Measurements from ENCODE around the gene PPP1R3F.

The PPP1R3F gene

DNA sequence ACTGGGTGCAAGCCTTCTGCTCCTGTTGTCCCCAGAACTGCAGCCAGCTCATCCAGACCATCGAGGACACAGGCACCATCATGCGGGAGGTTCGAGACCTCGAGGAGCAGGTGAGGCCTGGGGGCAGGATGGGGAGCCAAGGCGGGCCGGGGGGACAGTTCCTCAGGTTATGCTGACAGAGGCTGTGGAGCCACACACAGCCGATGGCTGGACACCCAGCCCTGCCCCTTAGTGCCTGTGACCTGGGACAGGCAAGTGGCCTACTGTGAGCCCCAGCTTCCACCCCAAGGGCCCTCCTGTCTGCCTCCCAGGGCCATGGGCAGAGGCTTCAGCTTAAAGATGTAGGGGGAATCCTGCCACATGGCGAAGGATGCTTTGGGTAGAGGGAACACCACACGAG lies 20.0 kb upstream of the PPP1R3F start:
- Histone ChIP-seq H3K4me1 (ENCODE audit: insufficient read depth, low read length) (no peaks in the 10 kb centered on the region), H3K4me3 (ENCODE audit: low read depth in 1 of 2, low read length in 2 of 2) (no peak overlapping the region), H3K27me3 (ENCODE audit: control insufficient read depth in 1 of 2, insufficient read depth in 2 of 2, low read length in 2 of 2) (no peaks in the 10 kb centered on the region), H3K27ac (ENCODE audit: low read depth, low read length) (no peak overlapping the region), H3K9me3 (ENCODE audit: low read length) (no peaks in the 10 kb centered on the region), H3K9ac (ENCODE audit: low read length) (no peak overlapping the region), H3K36me3 (ENCODE audit: insufficient read depth, low read length) (peaks cover 10% of the 10 kb centered on the region)

DNA sequence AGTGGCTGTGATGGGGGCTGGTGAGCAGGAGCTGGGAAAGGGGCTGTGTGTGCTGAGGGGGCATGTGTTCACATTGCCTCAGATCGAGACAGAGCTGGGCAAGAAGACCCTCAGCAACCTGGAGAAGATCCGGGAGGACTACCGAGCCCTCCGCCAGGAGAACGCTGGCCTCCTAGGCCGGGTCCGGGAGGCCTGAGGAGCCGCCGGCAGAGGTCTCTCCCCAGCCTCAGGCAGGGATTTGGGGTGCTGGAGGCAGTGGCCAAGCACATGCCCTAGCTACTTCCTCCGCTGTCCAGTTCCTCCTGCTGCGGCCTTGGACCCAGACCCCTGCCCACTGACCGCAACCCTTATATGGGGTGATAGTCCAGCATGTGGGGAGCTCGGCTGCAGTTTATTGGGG lies 19.5 kb upstream of the PPP1R3F start:
- H3K36me3 ChIP-seq (ENCODE audit: insufficient read depth, low read length) = peaks cover 10% of the 10 kb centered on the region
- H3K27me3 ChIP-seq (ENCODE audit: control insufficient read depth in 1 of 2, insufficient read depth in 2 of 2, low read length in 2 of 2) = no peaks in the 10 kb centered on the region
- no peaks in the 10 kb centered on the region for H3K9me3 ChIP-seq (ENCODE audit: low read length)
- no peak overlapping the region for H3K4me3 ChIP-seq (ENCODE audit: low read depth in 1 of 2, low read length in 2 of 2)
- no peaks in the 10 kb centered on the region for H3K4me1 ChIP-seq (ENCODE audit: insufficient read depth, low read length)
- no peak overlapping the region for H3K9ac ChIP-seq (ENCODE audit: low read length)
- H3K27ac ChIP-seq (ENCODE audit: low read depth, low read length) = no peak overlapping the region

DNA sequence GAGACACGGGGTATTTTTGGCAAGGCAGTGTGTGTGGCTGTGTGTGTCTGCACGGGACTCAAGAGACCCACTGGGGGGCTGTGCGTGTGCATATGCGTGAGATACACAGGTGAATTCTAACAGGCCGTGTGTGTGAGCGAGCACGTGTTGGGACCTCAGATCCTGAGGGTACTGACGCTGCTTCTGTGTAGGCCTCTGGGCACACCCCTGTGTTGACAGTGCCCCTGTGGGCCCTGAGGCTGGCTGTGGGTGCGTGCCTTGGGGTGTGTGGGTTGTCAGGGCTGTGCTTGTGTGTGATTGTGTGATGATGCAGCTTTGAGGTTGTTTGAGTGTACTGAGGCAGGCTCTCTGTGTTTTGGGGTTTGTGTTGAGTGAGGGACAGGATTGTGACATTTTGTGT lies 19.0 kb upstream of the PPP1R3F start:
- H3K36me3 ChIP-seq (ENCODE audit: insufficient read depth, low read length) = peaks cover 10% of the 10 kb centered on the region
- no peaks in the 10 kb centered on the region for H3K4me1 ChIP-seq (ENCODE audit: insufficient read depth, low read length)
- no peak overlapping the region for H3K9ac ChIP-seq (ENCODE audit: low read length)
- H3K27ac ChIP-seq (ENCODE audit: low read depth, low read length) = no peak overlapping the region
- no peaks in the 10 kb centered on the region for H3K27me3 ChIP-seq (ENCODE audit: control insufficient read depth in 1 of 2, insufficient read depth in 2 of 2, low read length in 2 of 2)
- H3K9me3 ChIP-seq (ENCODE audit: low read length) = no peaks in the 10 kb centered on the region
- no peak overlapping the region for H3K4me3 ChIP-seq (ENCODE audit: low read depth in 1 of 2, low read length in 2 of 2)

DNA sequence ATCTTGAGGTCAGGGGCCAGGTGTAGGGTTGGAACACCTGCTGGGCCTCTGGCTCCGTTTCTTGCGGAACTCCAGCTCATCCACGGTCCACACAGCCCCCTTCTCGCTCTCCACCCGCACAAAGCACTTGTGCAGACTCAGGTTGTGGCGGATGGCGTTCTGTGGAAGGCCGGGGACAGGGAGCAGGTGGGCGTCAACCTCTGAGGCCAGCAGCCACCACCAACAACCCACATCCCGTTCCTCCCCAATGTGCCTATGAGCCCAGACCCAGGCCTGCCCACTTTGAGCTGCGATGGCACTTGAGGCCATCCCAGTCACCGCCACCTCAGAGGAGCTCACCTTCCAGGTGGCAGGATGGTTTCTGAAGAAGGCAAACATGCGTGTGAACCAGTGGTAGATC lies 18.3 kb upstream of the PPP1R3F start:
- Histone ChIP-seq H3K27ac (ENCODE audit: low read depth, low read length) (no peak overlapping the region), H3K36me3 (ENCODE audit: insufficient read depth, low read length) (peaks cover 6% of the 10 kb centered on the region), H3K4me3 (ENCODE audit: low read depth in 1 of 2, low read length in 2 of 2) (no peak overlapping the region), H3K4me1 (ENCODE audit: insufficient read depth, low read length) (no peaks in the 10 kb centered on the region), H3K9ac (ENCODE audit: low read length) (no peak overlapping the region), H3K27me3 (ENCODE audit: control insufficient read depth in 1 of 2, insufficient read depth in 2 of 2, low read length in 2 of 2) (no peaks in the 10 kb centered on the region), H3K9me3 (ENCODE audit: low read length) (no peaks in the 10 kb centered on the region)

DNA sequence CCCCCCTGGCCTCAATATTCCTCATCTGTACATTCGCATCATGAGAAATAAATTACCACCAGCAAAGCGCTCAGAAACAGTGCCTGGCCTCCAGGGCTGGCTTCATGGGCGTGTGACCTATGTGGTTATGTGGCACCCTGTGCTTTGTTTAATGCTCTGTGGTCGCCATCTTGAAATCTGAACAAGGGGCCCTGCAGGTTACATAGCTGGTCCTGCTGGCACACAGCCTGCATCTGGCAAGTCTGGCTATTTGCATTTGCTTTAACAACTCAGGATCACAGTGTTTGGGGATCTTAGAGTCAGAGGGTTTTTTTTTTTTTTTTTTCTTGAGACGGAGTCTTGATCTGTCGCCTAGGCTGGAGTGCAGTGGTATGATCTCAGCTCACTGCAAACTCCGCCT lies 15.0 kb upstream of the PPP1R3F start:
- Histone ChIP-seq H3K36me3 (ENCODE audit: insufficient read depth, low read length) (no peaks in the 10 kb centered on the region), H3K9ac (ENCODE audit: low read length) (no peak overlapping the region), H3K27me3 (ENCODE audit: control insufficient read depth in 1 of 2, insufficient read depth in 2 of 2, low read length in 2 of 2) (peaks cover 0 to 7% of the 10 kb centered on the region in 2 donors)

DNA sequence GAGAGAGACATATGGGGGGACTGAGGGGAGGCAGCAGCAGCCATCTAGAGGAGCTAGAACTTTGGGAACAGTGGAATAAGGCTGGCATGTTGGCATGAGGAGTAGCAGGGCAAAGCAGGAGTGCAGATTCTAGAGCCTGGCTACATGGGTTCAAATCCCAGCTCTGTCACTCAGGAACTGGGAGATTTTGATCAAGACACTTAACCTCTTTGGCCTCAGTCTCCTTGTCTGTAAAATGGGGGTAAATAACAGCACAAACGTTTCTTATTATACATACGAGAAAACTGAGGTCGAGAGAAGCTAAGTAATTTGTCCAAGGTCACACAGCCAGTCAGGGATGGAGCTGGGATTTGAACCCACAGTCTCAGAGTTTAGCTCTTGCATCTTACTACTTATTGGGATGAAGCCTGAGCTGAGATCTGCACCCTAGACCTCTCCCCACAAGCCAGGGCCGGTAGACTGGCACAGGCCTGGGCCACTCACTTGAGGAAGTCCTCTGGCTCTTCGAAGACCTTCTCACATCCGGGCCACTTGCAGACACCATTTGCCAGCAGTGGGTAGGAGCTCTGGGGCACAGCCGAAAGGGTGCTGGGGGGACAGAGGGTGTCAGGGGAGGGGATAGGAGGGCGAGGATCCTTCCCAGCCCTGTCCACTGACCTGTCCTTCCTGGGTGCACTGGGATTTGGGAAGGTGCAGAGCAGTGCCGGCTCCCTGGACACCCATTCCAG lies 13.2 kb upstream of the PPP1R3F start:
- Histone ChIP-seq H3K4me3 (ENCODE audit: low read depth in 1 of 2, low read length in 2 of 2) (no peak overlapping the region), H3K4me1 (ENCODE audit: insufficient read depth, low read length) (no peaks in the 10 kb centered on the region), H3K27me3 (ENCODE audit: control insufficient read depth in 1 of 2, insufficient read depth in 2 of 2, low read length in 2 of 2) (peaks cover 0 to 7% of the 10 kb centered on the region in 2 donors), H3K9ac (ENCODE audit: low read length) (no peak overlapping the region), H3K36me3 (ENCODE audit: insufficient read depth, low read length) (no peaks in the 10 kb centered on the region), H3K9me3 (ENCODE audit: low read length) (no peaks in the 10 kb centered on the region), H3K27ac (ENCODE audit: low read depth, low read length) (no peak overlapping the region)

More for the DNA sequence above, 15.0 kb upstream of the PPP1R3F start:
- no peak overlapping the region for H3K4me3 ChIP-seq (ENCODE audit: low read depth in 1 of 2, low read length in 2 of 2)
- no peaks in the 10 kb centered on the region for H3K4me1 ChIP-seq (ENCODE audit: insufficient read depth, low read length)
- no peak overlapping the region for H3K27ac ChIP-seq (ENCODE audit: low read depth, low read length)
- H3K9me3 ChIP-seq (ENCODE audit: low read length) = no peaks in the 10 kb centered on the region

DNA sequence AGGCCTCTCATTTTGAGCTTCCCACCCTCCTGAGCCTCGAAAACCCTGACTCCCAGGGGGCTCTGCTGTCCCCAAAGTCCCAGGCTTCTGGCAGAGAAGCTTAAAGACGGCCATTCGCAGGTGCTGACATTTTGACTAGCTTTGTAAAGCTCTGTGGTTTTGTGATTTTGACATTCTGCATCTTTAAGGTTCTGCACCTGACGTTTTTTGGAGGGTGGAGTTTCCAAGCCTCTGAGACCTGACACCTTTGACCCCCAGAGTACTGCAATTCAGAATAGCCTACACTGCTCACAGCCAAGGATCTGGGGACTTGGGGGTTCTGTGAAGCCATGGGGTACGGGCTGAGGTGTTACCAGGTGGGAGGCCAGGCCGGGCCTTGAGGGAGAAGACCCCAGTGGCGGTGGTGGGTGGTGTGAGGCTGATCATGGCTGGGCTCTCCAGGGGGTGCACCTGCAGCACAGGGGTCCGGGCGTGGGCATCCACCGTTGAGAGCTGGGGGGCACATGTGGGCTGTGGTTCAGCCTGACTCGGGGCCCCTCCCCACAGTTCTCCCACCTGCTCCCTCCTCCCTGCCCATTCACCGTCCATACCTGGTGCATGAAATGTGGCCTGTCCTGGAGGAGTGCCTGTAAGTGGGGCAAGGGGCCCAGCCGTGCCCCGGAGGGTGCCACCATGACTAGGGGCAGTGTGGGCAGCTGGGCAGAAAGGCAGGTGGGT lies 12.4 kb upstream of the PPP1R3F start:
- Histone ChIP-seq H3K9me3 (ENCODE audit: low read length) (no peaks in the 10 kb centered on the region), H3K27me3 (ENCODE audit: control insufficient read depth in 1 of 2, insufficient read depth in 2 of 2, low read length in 2 of 2) (peaks cover 0 to 7% of the 10 kb centered on the region in 2 donors), H3K4me1 (ENCODE audit: insufficient read depth, low read length) (no peaks in the 10 kb centered on the region), H3K27ac (ENCODE audit: low read depth, low read length) (no peak overlapping the region), H3K36me3 (ENCODE audit: insufficient read depth, low read length) (no peaks in the 10 kb centered on the region), H3K4me3 (ENCODE audit: low read depth in 1 of 2, low read length in 2 of 2) (no peak overlapping the region), H3K9ac (ENCODE audit: low read length) (no peak overlapping the region)

DNA sequence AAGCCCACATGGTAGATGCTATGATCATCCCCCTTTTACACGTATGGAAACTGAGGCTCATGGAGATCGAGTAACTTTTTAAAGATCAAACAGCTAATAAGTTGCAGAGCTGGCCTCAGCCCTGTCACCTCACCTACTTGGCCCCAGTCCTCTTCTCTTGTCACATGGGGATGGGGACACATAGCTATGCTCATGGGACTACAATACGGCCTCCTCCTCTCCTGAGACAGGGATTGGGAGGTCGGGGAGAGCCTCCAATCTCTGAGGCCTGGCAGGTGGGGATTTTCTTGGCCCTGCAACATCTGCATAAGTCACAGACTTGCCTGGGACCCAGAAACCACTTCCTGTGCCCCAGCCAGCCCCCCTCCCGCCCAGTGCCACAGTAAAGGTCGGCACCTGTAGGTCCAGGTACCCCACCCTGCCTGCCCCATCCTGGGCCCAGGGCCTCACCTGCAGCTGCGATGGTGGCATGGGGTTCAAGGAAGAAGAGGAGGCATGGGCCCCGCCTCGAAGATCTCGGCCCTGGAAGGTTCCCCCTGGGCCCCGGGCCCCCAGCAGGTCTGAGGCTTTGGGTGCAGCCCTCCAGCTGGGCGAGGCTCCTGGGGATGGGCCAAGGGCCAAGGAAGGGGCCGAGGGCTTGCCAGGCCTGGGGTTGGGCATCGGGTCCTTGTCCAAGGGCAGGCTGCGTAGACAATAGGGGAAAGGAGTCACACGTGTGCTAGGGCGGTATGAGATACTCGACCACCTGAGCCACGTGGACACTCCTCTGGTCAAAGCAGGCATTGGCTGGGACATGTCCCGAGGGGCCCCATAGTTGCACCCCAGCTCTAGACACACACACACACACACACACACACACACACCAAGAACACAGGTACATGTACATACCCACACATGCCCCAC lies 11.5 kb upstream of the PPP1R3F start:
- H3K36me3 ChIP-seq (ENCODE audit: insufficient read depth, low read length) = no peaks in the 10 kb centered on the region
- no peak overlapping the region for H3K27ac ChIP-seq (ENCODE audit: low read depth, low read length)
- H3K4me1 ChIP-seq (ENCODE audit: insufficient read depth, low read length) = no peaks in the 10 kb centered on the region
- no peak overlapping the region for H3K9ac ChIP-seq (ENCODE audit: low read length)
- H3K9me3 ChIP-seq (ENCODE audit: low read length) = no peaks in the 10 kb centered on the region
- no peak overlapping the region for H3K4me3 ChIP-seq (ENCODE audit: low read depth in 1 of 2, low read length in 2 of 2)
- H3K27me3 ChIP-seq (ENCODE audit: control insufficient read depth in 1 of 2, insufficient read depth in 2 of 2, low read length in 2 of 2) = peaks cover 0 to 7% of the 10 kb centered on the region in 2 donors

DNA sequence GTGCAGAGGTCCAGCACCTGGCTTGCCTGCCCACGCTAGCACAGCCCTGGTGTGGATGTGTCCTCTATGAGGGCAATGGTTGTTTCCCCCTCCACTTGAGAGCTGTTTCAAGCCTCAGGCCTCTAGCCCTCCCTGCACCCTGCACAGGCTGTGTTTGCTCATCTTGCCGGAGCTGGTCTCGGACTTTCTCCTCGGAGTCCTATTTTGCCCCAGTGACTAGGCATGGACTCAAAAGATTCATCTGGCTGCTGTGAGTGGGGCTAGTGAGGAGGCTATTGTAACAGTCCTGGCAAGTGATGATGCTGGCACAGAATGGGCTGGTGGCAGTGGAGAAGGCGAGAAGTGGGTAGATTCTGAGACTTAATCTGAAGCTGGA lies 10.9 kb upstream of the PPP1R3F start:
- no peak overlapping the region for H3K27ac ChIP-seq (ENCODE audit: low read depth, low read length)

DNA sequence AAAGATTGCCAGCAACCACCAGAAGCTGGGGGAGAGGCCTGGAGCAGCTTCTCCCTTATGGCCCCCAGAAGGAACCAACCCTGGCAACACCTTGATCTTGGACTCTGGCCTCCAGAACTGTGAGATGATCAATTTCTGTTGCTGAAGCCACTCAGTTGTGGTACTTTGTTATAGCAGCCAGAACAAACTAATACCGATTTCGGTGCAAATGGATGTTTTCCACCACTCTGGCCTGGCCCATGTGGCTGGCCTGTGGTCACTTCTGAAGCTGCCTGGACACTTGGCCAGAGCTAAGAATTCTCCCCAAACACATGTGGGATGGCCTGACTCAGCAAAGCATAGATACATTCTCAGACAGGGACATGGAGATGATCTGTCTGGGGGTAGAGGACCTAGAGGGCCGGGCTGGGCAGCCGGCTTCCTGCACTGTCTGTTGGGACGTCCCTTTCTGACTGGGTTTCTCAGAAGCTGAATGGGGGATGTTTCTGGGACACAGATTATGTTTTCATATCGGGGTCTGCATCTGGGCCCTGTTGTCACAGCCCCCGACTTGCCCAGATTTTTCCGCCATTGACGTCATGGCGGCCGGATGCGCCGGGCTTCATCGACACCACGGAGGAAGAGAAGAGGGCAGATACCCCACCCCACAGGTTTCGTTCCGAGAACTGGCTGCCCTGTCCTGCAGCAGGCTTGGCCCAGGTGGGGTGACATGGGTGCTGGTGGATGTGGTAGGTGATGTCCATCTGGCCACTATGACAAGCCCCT lies 9.2 kb upstream of the PPP1R3F start:
- no peaks in the 10 kb centered on the region for H3K36me3 ChIP-seq (ENCODE audit: insufficient read depth, low read length)
- H3K27ac ChIP-seq (ENCODE audit: low read depth, low read length) = no peak overlapping the region
- H3K4me3 ChIP-seq (ENCODE audit: low read depth in 1 of 2, low read length in 2 of 2) = no peak overlapping the region
- H3K27me3 ChIP-seq (ENCODE audit: control insufficient read depth in 1 of 2, insufficient read depth in 2 of 2, low read length in 2 of 2) = peaks cover 0 to 7% of the 10 kb centered on the region in 2 donors
- H3K4me1 ChIP-seq (ENCODE audit: insufficient read depth, low read length) = no peaks in the 10 kb centered on the region
- H3K9ac ChIP-seq (ENCODE audit: low read length) = no peak overlapping the region
- H3K9me3 ChIP-seq (ENCODE audit: low read length) = no peaks in the 10 kb centered on the region

More for the DNA sequence above, 10.9 kb upstream of the PPP1R3F start:
- Histone ChIP-seq H3K9me3 (ENCODE audit: low read length) (no peaks in the 10 kb centered on the region), H3K27me3 (ENCODE audit: control insufficient read depth in 1 of 2, insufficient read depth in 2 of 2, low read length in 2 of 2) (peaks cover 0 to 7% of the 10 kb centered on the region in 2 donors), H3K4me3 (ENCODE audit: low read depth in 1 of 2, low read length in 2 of 2) (no peak overlapping the region), H3K4me1 (ENCODE audit: insufficient read depth, low read length) (no peaks in the 10 kb centered on the region), H3K36me3 (ENCODE audit: insufficient read depth, low read length) (no peaks in the 10 kb centered on the region), H3K9ac (ENCODE audit: low read length) (no peak overlapping the region)

DNA sequence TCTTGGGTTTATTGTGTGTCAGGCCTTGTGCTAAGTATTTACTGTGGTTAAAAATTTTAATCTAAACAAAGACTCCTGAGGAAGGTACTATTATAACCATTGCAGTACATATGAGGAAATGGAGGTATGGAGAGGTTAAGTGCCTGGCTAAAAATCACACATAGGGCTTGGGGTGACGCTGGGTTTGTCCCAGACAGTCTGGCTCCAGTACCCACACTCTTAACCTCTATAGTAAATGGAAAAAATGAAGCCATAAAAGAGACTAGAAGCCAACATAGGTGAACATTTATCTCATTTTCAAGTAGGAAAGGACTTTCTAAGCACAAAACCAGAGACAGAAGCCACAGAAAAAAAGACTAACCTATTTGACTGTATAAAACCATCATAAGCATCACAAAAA lies 7.0 kb upstream of the PPP1R3F start:
- Histone ChIP-seq H3K9ac (ENCODE audit: low read length) (no peak overlapping the region), H3K36me3 (ENCODE audit: insufficient read depth, low read length) (no peaks in the 10 kb centered on the region), H3K4me3 (ENCODE audit: low read depth in 1 of 2, low read length in 2 of 2) (no peak overlapping the region)

More for the DNA sequence above, 7.0 kb upstream of the PPP1R3F start:
- Histone ChIP-seq H3K9me3 (ENCODE audit: low read length) (no peaks in the 10 kb centered on the region), H3K27me3 (ENCODE audit: control insufficient read depth in 1 of 2, insufficient read depth in 2 of 2, low read length in 2 of 2) (peaks cover 0 to 7% of the 10 kb centered on the region in 2 donors), H3K27ac (ENCODE audit: low read depth, low read length) (no peak overlapping the region), H3K4me1 (ENCODE audit: insufficient read depth, low read length) (no peaks in the 10 kb centered on the region)

All from muscle layer of colon (tissue), 2 donors.